Endothelial cell (in vitro differentiated cells): ENCODE results near the gene SLC35B3. TPM values are rescaled to one million over a fixed set of nuclear protein-coding genes. Genes with fewer than 3 reads are reported as not detected.

Source experiments
- DNase-seq: peaks from one replicate; pipeline ENCODE4 v3.0.0; 2021; ENCODE audit warnings: low spot score
- H3K27ac Mint-ChIP-seq: one replicate; pipeline ENCODE4 v1.8.0; 2021; ENCODE audit warnings: mixed read lengths, inconsistent platforms; ENCODE audit not compliant: unreplicated experiment
- H3K27me3 Mint-ChIP-seq: one replicate; pipeline ENCODE4 v1.8.0; 2021; ENCODE audit warnings: mild to moderate bottlenecking, moderate library complexity, mixed read lengths, inconsistent platforms; ENCODE audit not compliant: unreplicated experiment
- H3K36me3 Mint-ChIP-seq: one replicate; pipeline ENCODE4 v1.8.0; 2021; ENCODE audit warnings: mild to moderate bottlenecking, low read depth, mixed read lengths, inconsistent platforms; ENCODE audit not compliant: unreplicated experiment
- H3K4me1 Mint-ChIP-seq: one replicate; pipeline ENCODE4 v1.8.0; 2021; ENCODE audit warnings: mild to moderate bottlenecking, mixed read lengths, inconsistent platforms; ENCODE audit not compliant: unreplicated experiment
- H3K4me3 Mint-ChIP-seq: one replicate; pipeline ENCODE4 v1.8.0; 2021; ENCODE audit warnings: mild to moderate bottlenecking, mixed read lengths, inconsistent platforms; ENCODE audit not compliant: unreplicated experiment
- H3K9me3 Mint-ChIP-seq: one replicate; pipeline ENCODE4 v1.8.0; 2021; ENCODE audit warnings: mixed read lengths, inconsistent platforms; ENCODE audit not compliant: unreplicated experiment
- total RNA-seq: library from RNA; stranded (reverse); fragmentation: NEBNext Ultra II Directional; extraction: Animal tissue kit (Norgen Biotek cat#: 25700); gene quantifications from one replicate; pipeline ENCODE4 v1.2.1, GENCODE V29; 2021; ENCODE audit not compliant: unreplicated experiment
- TF ChIP-seq, protein P1 (sequence below): fragments of 200-600 bp; sonication (generic); IDR thresholded peaks from one replicate; pipeline ENCODE4 v1.5.0; 2021; ENCODE audit warnings: antibody characterized with exemption; ENCODE audit not compliant: unreplicated experiment

The SLC35B3 gene
- total RNA-seq, 1 donor from 2014 or later, result 17.3 TPM

GRCh38 chr6:8442150-8442549 is 6.8 kb upstream of the SLC35B3 start:
- Mint-ChIP-seq H3K9me3 (no peaks in the 10 kb centered on the region), H3K4me3 (no peak overlapping the region), H3K36me3 (no peaks in the 10 kb centered on the region), H3K27ac (no peak overlapping the region), H3K27me3 (peaks cover 5% of the 10 kb centered on the region), H3K4me1 (no peaks in the 10 kb centered on the region)
- TF ChIP-seq, protein P1, sequence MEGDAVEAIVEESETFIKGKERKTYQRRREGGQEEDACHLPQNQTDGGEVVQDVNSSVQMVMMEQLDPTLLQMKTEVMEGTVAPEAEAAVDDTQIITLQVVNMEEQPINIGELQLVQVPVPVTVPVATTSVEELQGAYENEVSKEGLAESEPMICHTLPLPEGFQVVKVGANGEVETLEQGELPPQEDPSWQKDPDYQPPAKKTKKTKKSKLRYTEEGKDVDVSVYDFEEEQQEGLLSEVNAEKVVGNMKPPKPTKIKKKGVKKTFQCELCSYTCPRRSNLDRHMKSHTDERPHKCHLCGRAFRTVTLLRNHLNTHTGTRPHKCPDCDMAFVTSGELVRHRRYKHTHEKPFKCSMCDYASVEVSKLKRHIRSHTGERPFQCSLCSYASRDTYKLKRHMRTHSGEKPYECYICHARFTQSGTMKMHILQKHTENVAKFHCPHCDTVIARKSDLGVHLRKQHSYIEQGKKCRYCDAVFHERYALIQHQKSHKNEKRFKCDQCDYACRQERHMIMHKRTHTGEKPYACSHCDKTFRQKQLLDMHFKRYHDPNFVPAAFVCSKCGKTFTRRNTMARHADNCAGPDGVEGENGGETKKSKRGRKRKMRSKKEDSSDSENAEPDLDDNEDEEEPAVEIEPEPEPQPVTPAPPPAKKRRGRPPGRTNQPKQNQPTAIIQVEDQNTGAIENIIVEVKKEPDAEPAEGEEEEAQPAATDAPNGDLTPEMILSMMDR, result no peak
- DNase-seq, result no peak

- Mint-ChIP-seq H3K27ac (no peak overlapping the region), H3K27me3 (peaks cover 5% of the 10 kb centered on the region), H3K4me1 (no peaks in the 10 kb centered on the region), H3K9me3 (no peaks in the 10 kb centered on the region), H3K4me3 (no peak overlapping the region), H3K36me3 (no peaks in the 10 kb centered on the region)
- TF ChIP-seq, protein P1, result no peak
- no peak for DNase-seq
Observed at GRCh38 chr6:8441452-8441851, 6.1 kb upstream of the SLC35B3 start.

GRCh38 chr6:8439601-8440268 is 4.4 kb upstream of the SLC35B3 start:
- TF ChIP-seq, protein P1, result no peak
- H3K9me3 Mint-ChIP-seq, result no peaks in the 10 kb centered on the region
- H3K4me3 Mint-ChIP-seq, result no peak overlapping the region

GRCh38 chr6:8437813-8438212 is 2.5 kb upstream of the SLC35B3 start:
- H3K4me3 Mint-ChIP-seq, result no peak overlapping the region
- no peak for DNase-seq
- peaks cover 18% of the 10 kb centered on the region for H3K4me1 Mint-ChIP-seq
- H3K36me3 Mint-ChIP-seq, result no peaks in the 10 kb centered on the region
- H3K9me3 Mint-ChIP-seq, result no peaks in the 10 kb centered on the region
- TF ChIP-seq, protein P1, result no peak
- H3K27ac Mint-ChIP-seq, result no peak overlapping the region
- H3K27me3 Mint-ChIP-seq, result peaks cover 2% of the 10 kb centered on the region

More at GRCh38 chr6:8439601-8440268, 4.4 kb upstream of the SLC35B3 start:
- Mint-ChIP-seq H3K4me1 (peaks cover 6% of the 10 kb centered on the region), H3K27ac (no peak overlapping the region), H3K27me3 (peaks cover 5% of the 10 kb centered on the region), H3K36me3 (no peaks in the 10 kb centered on the region)
- DNase-seq, result no peak

GRCh38 chr6:8436966-8437365 is 1.6 kb upstream of the SLC35B3 start:
- Mint-ChIP-seq H3K27me3 (peaks cover 2% of the 10 kb centered on the region), H3K4me1 (peaks cover 19% of the 10 kb centered on the region), H3K4me3 (no peak overlapping the region), H3K36me3 (no peaks in the 10 kb centered on the region), H3K9me3 (no peaks in the 10 kb centered on the region), H3K27ac (no peak overlapping the region)
- TF ChIP-seq, protein P1, result no peak
- no peak for DNase-seq
